Dedifferentiated amniotic fluid mesenchymal stem cell (primary cell): ENCODE results near the gene TMEM150C.
"Not testable (repeated sequence)": the region's sequence is repeated elsewhere in the genome, so short reads cannot be mapped to it uniquely, and the experiment has no call there.

Experiments
- DNase-seq: peaks from one replicate; pipeline ENCODE4 v3.0.0-alpha.2; 2016; ENCODE audit errors: extremely low spot score

The TMEM150C gene

GRCh38 chr4:82473621-82474164, 88.1 kb downstream of the TMEM150C start:
- DNase-seq: no peak

GRCh38 chr4:82473080-82473479, 88.7 kb downstream of the TMEM150C start:
- DNase-seq: not testable (repeated sequence)

GRCh38 chr4:82469791-82470345, 91.9 kb downstream of the TMEM150C start:
- peak; percentile 51 for DNase-seq

- no peak for DNase-seq
Observed at GRCh38 chr4:82467471-82467870, 94.3 kb downstream of the TMEM150C start.

- DNase-seq: no peak
Observed at GRCh38 chr4:82463221-82463620, 98.6 kb downstream of the TMEM150C start.

- peak; percentile 82 for DNase-seq
Observed at GRCh38 chr4:82462415-82462831, 99.4 kb downstream of the TMEM150C start.

- DNase-seq: no peak
Observed at GRCh38 chr4:82461710-82462109, 100.1 kb downstream of the TMEM150C start.

GRCh38 chr4:82458729-82459128, 103.1 kb downstream of the TMEM150C start:
- DNase-seq: no peak

- DNase-seq: no peak
Observed at GRCh38 chr4:82457266-82457665, 104.5 kb downstream of the TMEM150C start.

GRCh38 chr4:82452026-82452425, 109.8 kb downstream of the TMEM150C start:
- no peak for DNase-seq

- no peak for DNase-seq
Observed at GRCh38 chr4:82450966-82451755, 110.6 kb downstream of the TMEM150C start.

- DNase-seq: no peak
Observed at GRCh38 chr4:82447886-82448285, 113.9 kb downstream of the TMEM150C start.

GRCh38 chr4:82439088-82439487, 122.7 kb downstream of the TMEM150C start:
- DNase-seq: no peak

GRCh38 chr4:82437285-82438005, 124.3 kb downstream of the TMEM150C start:
- peak; percentile 26 for DNase-seq

- no peak for DNase-seq
Observed at GRCh38 chr4:82436780-82437179, 125.0 kb downstream of the TMEM150C start.

GRCh38 chr4:82436130-82436529, 125.7 kb downstream of the TMEM150C start:
- no peak for DNase-seq

GRCh38 chr4:82434949-82435348, 126.8 kb downstream of the TMEM150C start:
- no peak for DNase-seq

GRCh38 chr4:82433791-82434190, 128.0 kb downstream of the TMEM150C start:
- DNase-seq: no peak
